Activated T-cell treated with anti-CD3 and anti-CD28 coated beads, Interleukin-2, amount 50 U/mL, for 4 hours (primary cell): ENCODE results near the gene CNNM3. TPM values are rescaled to one million over a fixed set of nuclear protein-coding genes. Genes with fewer than 3 reads are reported as not detected.

ENCODE experiments used
- ATAC-seq, 2 donors: fragments of 200-7000 bp; cut with Tn5 transposase; one replicate each; pipeline ENCODE4 v1.10.0; 2021
- DNase-seq: peaks from one replicate; pipeline ENCODE4 v3.0.0-alpha.2; 2020
- H3K27me3 Mint-ChIP-seq: one replicate; pipeline ENCODE4 v1.8.0; 2021; ENCODE audit warnings: low read depth, mixed read lengths
- H3K36me3 Mint-ChIP-seq: one replicate; pipeline ENCODE4 v1.8.0; 2022; ENCODE audit warnings: mixed read lengths; ENCODE audit not compliant: insufficient read depth
- H3K4me1 Mint-ChIP-seq: one replicate; pipeline ENCODE4 v1.8.0; 2021; ENCODE audit warnings: low read depth, mixed read lengths
- H3K4me3 Mint-ChIP-seq: one replicate; pipeline ENCODE4 v1.8.0; 2021; ENCODE audit warnings: mild to moderate bottlenecking, moderate library complexity, mixed read lengths
- H3K9me3 Mint-ChIP-seq: one replicate; pipeline ENCODE4 v1.8.0; 2021; ENCODE audit warnings: mixed read lengths
- total RNA-seq, 3 donors: library from RNA; stranded (reverse); gene quantifications; one replicate each; pipeline ENCODE4 v1.2.1, GENCODE V29; 2021

The CNNM3 gene
- total RNA-seq, 3 donors from 2014 or later, result 22.8 to 26.1 (median 24.4) TPM

DNA sequence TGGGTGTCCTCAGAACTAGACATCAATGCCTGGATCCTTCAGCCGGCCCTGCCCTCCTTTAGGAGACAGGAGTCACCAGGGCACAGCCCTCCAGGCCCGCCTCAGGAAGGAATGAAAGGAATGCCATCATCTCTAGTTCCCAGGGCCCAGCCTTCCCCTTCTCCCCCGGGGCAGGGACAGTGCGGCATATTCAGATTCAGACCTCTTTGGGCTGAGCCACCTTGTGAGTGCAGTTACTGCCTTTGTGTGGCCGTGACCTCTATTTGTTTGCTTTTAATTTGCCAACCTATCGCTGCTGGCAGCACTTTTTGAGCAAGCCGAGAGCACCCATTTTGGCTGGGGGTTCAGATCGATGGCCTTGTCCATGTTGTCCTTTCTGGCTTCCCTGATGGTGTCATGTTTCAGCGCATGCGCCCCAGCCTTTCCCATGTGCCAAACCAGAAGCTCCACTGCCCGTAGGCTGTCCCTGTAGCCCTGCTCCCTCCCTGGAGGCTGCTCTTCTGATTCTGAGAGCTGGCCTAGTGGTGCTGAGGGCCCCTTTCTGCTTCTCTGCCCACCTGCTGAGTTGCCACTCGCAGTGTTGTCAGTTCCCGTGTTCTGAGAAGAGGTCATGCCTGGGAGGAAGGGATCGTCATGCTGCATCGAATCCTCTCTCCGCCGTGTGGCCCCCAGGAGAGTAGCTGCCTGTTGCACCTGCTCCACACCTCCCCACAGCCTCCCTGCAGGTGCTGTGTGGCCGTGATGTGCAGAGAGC is 16.9 kb downstream of the CNNM3 start:
- DNase-seq (no peak), ATAC-seq (no peak)
- Mint-ChIP-seq H3K27me3 (no peaks in the 10 kb centered on the region), H3K4me1 (peaks cover 1% of the 10 kb centered on the region), H3K9me3 (no peaks in the 10 kb centered on the region), H3K4me3 (no peak overlapping the region), H3K36me3 (peaks cover 37% of the 10 kb centered on the region)

DNA sequence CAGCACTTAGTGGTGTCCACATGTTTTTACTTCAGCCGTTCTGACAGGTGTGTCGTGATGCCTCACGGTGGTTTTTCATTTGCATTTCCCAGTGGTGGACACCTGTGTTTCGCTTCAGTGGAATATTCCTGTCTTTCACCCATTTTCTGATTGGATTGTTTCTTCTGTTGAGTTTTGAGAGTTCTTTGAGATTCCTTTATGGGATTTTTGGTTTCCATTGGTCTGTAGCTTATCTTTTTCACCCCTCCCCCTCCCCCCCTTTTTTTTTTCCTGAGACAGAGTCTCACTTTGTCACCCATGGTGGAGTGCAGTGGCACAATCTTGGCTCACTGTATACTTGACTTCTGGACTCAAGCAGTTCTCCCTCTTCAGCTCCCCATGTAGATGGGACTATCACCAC is 19.8 kb downstream of the CNNM3 start:
- Mint-ChIP-seq H3K4me3 (no peak overlapping the region), H3K4me1 (peaks cover 12% of the 10 kb centered on the region), H3K36me3 (peaks cover 17% of the 10 kb centered on the region), H3K27me3 (no peaks in the 10 kb centered on the region), H3K9me3 (no peaks in the 10 kb centered on the region)
- ATAC-seq, result no peak
- DNase-seq, result no peak

DNA sequence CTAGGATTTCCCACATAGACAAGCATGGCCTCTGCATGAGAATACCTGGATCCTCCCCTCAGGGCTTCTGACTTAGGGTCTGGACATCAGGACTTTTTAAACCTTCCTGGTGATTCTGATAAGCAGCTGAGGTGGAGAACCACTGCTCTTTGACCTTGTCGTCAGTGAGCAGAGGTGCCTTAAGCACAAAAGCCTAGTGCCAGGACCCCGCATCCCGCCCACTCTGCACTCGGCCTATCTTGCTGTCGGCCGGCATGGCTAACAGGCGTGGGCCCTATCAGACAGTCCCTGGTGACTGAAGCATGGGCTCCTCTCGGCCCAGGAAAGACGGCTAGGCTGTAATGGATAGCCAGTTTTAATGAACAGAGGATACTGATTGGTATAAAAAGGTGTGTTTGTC is 21.5 kb downstream of the CNNM3 start:
- no peak for ATAC-seq
- no peaks in the 10 kb centered on the region for H3K27me3 Mint-ChIP-seq
- peaks cover 12% of the 10 kb centered on the region for H3K4me1 Mint-ChIP-seq
- no peak for DNase-seq
- H3K9me3 Mint-ChIP-seq, result no peaks in the 10 kb centered on the region
- H3K36me3 Mint-ChIP-seq, result peaks cover 8% of the 10 kb centered on the region
- H3K4me3 Mint-ChIP-seq, result no peak overlapping the region

DNA sequence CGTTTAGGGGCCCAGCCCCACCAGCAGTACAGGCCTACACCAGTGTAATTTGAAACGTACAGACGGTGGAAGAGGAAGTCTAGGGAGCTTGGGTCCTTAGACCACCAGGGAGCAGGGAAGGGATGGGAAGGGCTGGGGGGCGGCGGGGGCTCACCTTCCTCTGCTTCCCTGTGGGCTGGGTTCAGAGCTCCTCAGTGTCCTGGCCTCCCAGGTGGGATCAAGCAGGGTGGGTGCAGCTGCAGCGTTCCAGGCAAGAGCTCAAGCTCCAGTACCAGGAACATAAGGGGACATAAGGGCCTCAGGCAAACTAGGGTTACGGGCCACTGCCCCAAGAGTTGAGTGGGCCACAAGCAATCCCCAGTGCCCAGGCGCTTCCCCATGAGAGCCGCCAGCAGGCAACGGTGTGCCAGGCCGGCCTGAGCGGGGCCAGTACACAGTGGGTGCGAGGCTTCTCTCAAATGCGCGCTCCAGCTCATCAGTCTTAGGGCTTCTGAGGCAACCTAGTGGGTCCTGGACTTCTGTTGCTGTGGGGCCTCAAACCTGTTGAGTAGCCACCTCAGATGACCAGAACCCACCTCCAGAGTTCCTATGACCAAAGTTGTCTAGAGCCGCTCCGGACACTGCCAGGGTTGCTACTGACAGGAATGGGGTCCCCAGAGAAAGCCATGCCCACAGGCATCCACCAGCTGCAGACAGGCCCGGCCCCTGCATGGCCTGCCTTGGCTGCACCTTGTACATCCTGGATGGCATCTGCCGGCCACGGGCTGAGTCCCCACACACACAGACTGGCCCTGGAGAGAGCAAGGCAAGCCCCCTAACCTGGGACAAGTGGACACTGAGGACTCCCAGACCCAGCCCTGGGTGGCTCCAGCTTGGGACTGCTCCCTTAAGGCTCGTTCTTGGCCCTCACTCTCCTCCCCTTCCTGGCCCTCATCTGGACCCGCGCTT is 22.6 kb downstream of the CNNM3 start:
- peaks cover 12% of the 10 kb centered on the region for H3K4me1 Mint-ChIP-seq
- H3K27me3 Mint-ChIP-seq, result no peaks in the 10 kb centered on the region
- H3K4me3 Mint-ChIP-seq, result no peak overlapping the region
- H3K36me3 Mint-ChIP-seq, result peaks cover 4% of the 10 kb centered on the region
- no peak for DNase-seq
- H3K9me3 Mint-ChIP-seq, result no peaks in the 10 kb centered on the region
- ATAC-seq, result peak in 1 of 2 donors; percentile 8

DNA sequence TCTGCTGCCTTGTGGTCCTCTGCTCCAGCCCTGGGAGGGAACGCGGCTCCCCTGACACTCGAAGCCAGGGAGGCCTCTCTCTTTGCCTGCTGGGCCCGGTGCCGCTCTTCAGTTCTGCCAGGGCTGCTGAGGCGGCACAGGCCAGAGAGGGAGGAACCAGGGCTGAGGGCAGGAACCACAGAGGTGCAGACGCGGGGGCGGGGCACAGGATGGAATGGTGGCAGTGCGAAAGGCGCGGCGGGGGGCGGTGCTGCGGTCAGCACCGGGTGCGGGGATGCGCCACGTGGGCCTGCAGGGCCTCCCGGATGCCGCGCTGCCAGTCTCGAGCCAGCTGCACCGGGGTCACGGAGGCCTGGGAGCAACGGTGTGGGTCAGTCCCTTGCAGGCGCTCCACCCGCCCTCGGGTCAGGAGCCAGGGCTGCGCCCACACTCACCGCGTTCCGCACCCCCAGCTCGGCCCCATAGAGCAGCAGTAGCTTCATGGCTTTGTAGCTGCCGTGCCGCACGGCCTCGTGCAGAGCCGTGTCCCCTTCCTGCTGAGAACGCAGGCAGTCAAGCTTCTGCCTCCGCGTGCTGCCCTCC is 23.3 kb downstream of the CNNM3 start:
- Mint-ChIP-seq H3K4me3 (peak overlapping the region; percentile 24), H3K4me1 (peaks cover 12% of the 10 kb centered on the region), H3K27me3 (no peaks in the 10 kb centered on the region), H3K9me3 (no peaks in the 10 kb centered on the region), H3K36me3 (peaks cover 3% of the 10 kb centered on the region)
- ATAC-seq (peak; percentile 89 to 91), DNase-seq (peak; percentile 69)

DNA sequence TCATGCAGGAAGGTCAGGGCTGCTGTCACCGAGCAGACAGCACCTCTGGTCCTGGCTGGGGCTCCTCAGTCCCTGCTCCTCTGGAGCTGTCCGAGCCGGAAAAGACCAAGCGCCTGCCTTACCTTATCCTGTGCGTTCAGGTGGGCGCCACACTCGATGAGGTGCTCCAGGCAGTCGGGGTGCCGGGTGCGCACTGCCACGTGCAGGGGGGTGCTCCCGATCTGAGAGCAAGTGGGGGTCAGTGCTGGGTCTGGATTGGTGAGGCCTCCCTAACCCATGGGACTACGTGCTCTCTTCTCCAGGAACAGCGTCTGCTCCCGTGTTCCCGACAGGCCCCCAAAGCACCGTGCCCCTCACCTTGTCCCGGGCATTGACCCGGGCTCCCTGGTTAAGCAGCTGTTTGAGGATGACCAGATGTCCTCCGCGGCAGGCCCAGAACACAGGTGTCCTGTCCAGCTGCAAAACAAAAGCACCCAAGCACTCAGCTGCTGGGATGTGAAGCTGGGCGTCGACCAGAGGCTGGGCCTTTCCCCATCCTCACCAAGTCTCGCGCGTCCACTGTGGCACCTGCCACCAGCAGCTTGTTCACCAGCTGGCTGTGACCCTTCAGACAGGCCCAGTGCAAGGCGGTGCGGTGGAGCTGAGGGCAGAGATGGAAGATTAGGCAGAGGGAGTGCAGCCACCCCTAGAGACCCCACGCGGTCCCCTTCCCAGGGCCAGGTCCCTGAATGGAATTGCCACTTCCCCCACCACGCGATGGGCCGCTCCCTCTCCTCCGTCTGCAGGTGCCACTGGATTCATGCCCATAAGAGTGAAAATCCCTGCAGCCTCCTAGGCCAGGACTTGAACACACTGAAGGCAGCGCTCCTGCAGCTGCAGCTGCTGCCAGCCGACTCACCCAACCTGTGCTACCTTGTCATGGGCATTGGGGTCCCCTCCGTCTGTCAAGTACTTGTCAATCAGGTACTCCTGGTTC is 24.1 kb downstream of the CNNM3 start:
- Mint-ChIP-seq H3K9me3 (no peaks in the 10 kb centered on the region), H3K27me3 (no peaks in the 10 kb centered on the region), H3K4me1 (peaks cover 12% of the 10 kb centered on the region), H3K36me3 (peaks cover 1% of the 10 kb centered on the region), H3K4me3 (peak overlapping the region; percentile 21)
- DNase-seq (no peak), ATAC-seq (no peak)

DNA sequence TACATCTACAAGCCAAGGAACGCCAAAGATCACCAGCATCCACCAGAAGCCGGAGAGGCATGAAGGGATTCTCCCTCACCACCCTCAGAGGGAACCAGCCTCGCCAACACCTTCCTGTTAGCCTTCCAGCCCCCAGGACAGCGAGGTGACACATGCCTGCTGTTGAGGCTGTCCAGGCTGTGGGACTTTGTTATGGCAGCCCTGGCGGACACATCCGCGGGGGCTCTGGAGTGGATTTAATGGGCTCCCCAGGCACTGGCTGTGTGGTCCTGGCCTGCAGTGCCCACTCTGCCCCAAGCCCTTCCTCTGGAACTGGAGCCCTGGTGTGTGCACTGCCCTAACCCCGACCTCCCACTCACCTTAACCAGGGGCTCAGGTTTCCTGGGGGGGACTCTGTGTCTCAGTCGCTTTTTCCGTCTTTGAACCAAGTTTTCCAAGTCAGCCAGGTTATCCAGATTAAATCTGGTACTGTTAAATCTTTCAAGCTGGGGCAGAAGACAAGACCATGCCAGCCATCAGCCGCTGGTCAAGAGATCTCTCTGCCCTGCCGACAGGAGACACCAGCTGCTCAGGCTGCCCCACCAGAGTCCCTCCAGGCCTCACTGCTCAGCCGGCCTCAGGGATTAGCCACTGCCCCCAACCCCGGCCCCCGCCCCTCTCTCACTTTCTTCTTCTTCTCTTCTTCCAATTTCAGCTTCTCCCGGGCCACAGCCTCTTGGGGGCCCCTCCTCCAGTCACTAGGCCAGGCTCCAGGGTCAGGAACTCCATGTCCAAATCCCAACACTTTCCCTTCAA is 25.8 kb downstream of the CNNM3 start:
- Mint-ChIP-seq H3K27me3 (no peaks in the 10 kb centered on the region), H3K4me3 (no peak overlapping the region), H3K9me3 (no peaks in the 10 kb centered on the region), H3K4me1 (peaks cover 12% of the 10 kb centered on the region), H3K36me3 (no peaks in the 10 kb centered on the region)
- ATAC-seq, result no peak
- no peak for DNase-seq

DNA sequence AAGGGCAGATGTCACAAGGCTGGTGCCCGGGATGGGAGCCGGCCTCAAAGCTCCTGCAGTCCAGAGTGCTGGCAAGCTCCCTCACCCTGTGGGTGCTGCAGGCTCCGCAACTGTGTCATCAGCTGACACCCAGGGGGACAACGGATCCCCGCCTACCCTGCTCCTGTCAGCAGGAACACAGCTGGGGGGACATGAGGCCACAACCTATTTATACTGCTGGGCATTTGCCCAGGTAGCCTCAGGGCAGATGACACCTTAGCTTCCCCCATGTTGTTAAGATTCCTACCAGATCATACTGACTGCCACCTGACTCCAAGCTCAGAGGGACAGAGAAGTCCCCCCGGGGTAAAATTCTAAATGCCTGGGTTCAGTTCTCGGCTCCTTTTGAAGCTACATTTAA is 26.5 kb downstream of the CNNM3 start:
- H3K9me3 Mint-ChIP-seq, result no peaks in the 10 kb centered on the region
- DNase-seq (no peak), ATAC-seq (no peak)
- peaks cover 2% of the 10 kb centered on the region for H3K36me3 Mint-ChIP-seq
- no peak overlapping the region for H3K4me3 Mint-ChIP-seq
- no peaks in the 10 kb centered on the region for H3K27me3 Mint-ChIP-seq
- peaks cover 12% of the 10 kb centered on the region for H3K4me1 Mint-ChIP-seq

DNA sequence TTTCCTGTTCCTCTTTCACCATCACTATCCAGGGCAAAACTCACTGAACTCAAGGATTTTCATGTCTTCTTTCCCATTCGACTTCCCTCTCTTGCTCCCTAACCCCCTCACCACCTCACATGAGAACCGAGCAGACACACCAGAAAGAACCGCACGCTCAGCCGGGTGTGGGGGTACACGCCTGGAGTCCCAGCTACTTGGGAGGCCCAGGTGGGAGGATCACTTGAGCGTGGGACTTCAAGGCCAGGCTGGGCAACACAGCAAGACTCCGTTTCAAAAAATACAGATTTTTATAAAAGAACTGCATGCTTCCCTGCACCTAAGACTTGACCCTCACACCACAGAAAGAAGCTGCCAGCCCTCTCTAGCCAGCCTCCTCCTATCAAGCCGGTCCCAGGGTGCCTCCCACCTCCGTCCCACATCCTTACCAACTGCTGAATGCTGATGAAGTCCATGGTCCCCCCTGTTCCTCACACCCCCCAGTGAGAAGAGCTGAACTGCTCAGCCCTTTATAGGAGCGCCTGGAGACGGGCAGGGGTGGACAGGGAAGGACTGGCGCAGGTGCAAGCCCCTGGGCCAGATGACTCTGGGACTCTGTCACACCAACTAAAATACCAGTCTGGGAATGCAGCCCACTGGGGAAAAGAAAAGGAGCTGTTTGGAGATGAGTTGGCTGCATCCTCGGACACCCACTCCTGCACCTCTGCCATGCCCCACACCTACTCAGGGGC is 27.6 kb downstream of the CNNM3 start, which contains the start of gene ANKRD23:
Gene ANKRD23, minus strand, starts transcription at position 484 of the 731 bp plus-strand sequence. Its CDS starts 29 bp downstream, at position 455.
- ATAC-seq (no peak), DNase-seq (no peak)
- Mint-ChIP-seq H3K27me3 (no peaks in the 10 kb centered on the region), H3K36me3 (peaks cover 5% of the 10 kb centered on the region), H3K4me1 (peaks cover 8% of the 10 kb centered on the region), H3K9me3 (no peaks in the 10 kb centered on the region), H3K4me3 (no peak within 1 kb of the TSS)

DNA sequence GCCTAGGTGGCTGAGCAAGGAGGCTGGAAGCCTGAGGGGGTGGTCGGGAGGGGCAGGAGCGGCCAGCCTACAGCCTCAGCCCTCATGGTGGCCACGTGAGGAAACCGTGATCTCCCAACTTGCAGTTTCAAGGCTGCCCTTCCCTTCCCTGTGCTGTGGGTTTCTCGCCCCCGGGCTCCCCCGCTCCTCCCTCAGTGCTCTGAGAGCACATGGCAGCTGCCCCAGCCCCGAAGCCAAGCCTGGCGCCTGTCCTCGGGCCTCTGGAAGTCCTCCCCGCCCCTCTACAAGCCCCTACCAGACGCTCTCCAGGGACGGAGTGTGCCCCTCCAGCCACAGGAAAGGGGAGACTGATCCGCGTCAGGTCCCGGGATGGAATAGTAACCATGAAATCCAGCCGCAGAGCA is 28.3 kb downstream of the CNNM3 start:
- ATAC-seq (no peak), DNase-seq (no peak)
- H3K4me1 Mint-ChIP-seq, result peaks cover 4% of the 10 kb centered on the region
- no peaks in the 10 kb centered on the region for H3K27me3 Mint-ChIP-seq
- no peak overlapping the region for H3K4me3 Mint-ChIP-seq
- H3K9me3 Mint-ChIP-seq, result no peaks in the 10 kb centered on the region
- peaks cover 5% of the 10 kb centered on the region for H3K36me3 Mint-ChIP-seq

DNA sequence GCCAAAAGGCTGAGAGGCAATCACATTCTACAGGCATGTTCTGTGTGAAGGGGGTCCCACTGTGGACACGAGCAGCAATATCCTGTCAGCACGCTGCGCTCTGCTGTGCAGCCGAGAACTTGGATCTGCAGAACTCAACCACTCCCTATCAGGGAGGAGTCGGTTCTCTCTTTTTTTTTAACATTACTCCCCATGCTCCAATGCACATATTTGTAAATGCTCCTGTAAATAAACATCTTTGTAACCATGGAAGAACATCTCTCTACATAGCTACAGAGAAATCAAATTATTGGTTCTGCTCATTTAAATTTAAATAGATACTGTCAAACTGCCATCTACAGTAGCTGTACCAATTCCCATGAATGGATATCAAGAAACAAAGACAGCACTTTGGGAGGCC is 30.8 kb downstream of the CNNM3 start:
- H3K27me3 Mint-ChIP-seq, result no peaks in the 10 kb centered on the region
- no peaks in the 10 kb centered on the region for H3K4me1 Mint-ChIP-seq
- DNase-seq, result no peak
- ATAC-seq, result no peak
- H3K4me3 Mint-ChIP-seq, result no peak overlapping the region
- peaks cover 11% of the 10 kb centered on the region for H3K36me3 Mint-ChIP-seq
- H3K9me3 Mint-ChIP-seq, result no peaks in the 10 kb centered on the region

DNA sequence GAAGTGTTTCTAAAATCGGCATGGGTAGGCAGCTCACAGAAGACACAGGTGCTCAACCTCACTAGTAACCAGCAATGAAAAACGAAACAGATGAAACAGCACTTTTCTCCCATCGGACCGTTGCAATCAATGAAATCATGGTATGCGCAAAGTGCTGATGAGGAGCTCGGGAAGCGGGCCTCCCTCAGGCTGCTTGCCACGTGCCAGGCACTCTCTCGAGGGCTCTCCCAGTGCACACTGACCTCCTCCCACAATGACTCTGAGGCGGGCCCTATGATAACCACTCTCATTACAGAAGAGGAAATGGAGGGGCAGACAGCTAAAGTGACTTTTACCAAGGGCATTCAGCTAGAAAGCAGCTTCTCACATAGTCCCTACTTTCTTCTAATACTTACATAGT is 31.5 kb downstream of the CNNM3 start:
- no peaks in the 10 kb centered on the region for H3K27me3 Mint-ChIP-seq
- no peak for DNase-seq

More for the DNA sequence above, 31.5 kb downstream of the CNNM3 start:
- ATAC-seq, result no peak
- Mint-ChIP-seq H3K36me3 (peaks cover 11% of the 10 kb centered on the region), H3K4me1 (no peaks in the 10 kb centered on the region), H3K4me3 (no peak overlapping the region), H3K9me3 (no peaks in the 10 kb centered on the region)
